Measurements from ENCODE around the gene DNASE1L2. TPM values are rescaled to one million over a fixed set of nuclear protein-coding genes. Genes with fewer than 3 reads are reported as not detected.

Gene DNASE1L2
- polyA plus RNA-seq, 3 donors: 1.1 TPM; not detected in 2

- Histone ChIP-seq H3K36me3 (replicated peaks in 1 of 2; ENCODE audit: control insufficient read depth in 1 of 2, insufficient read depth in 2 of 2, low read length in 2 of 2) (no peaks in the 10 kb centered on the region), H3K4me2 (replicated peaks; ENCODE audit: extremely low read depth, low read length, poor library complexity, severe bottlenecking) (no peak overlapping the region), H4K20me1 (ENCODE audit: insufficient read depth, low read length) (no peaks in the 10 kb centered on the region), H3K9ac (ENCODE audit: insufficient read depth, low read length, poor library complexity, severe bottlenecking) (no peak overlapping the region), H3K27ac (ENCODE audit: low read depth in 1 of 2, low read length in 2 of 2) (no peak overlapping the region), H3K4me3 (replicated peaks in 1 of 3; ENCODE audit: low read depth in 2 of 3, low read length in 3 of 3) (no peak overlapping the region), H3K4me1 (ENCODE audit: control insufficient read depth in 1 of 2, insufficient read depth in 2 of 2, low read length in 2 of 2) (peaks cover 1 to 6% of the 10 kb centered on the region in 2 donors), H3K79me2 (ENCODE audit: insufficient read depth, low read length) (no peaks in the 10 kb centered on the region), H3K9me3 (replicated peaks in 1 of 2; ENCODE audit: control insufficient read depth in 1 of 2, insufficient read depth in 1 of 2, low read length in 2 of 2) (no peaks in the 10 kb centered on the region), H3K27me3 (ENCODE audit: control insufficient read depth in 2 of 2, insufficient read depth in 2 of 2, low read length in 2 of 2) (no peaks in the 10 kb centered on the region), H2AFZ (ENCODE audit: insufficient read depth, low read depth, low read length, poor library complexity, severe bottlenecking) (no peak overlapping the region)
- H3K9me3 Mint-ChIP-seq: no peaks in the 10 kb centered on the region
- TF ChIP-seq CTCF (IDR thresholded peaks at IDR 0.05): no peak
- peaks cover 3 to 6% (median 3%) of the 10 kb centered on the region in 3 donors for H3K27me3 Mint-ChIP-seq (ENCODE audit: low read depth in 3 of 3)
- intact Hi-C loops (cut with micrococcal nuclease): loop anchor here in 1 of 2 donors (10.0 kb wide), 1 partner anchor 227 kb away; no protein-coding TSS in a partner anchor
- no peak overlapping the region for H3K27ac Mint-ChIP-seq
- H3K4me1 Mint-ChIP-seq: peaks cover 4% of the 10 kb centered on the region
- WGBS (ENCODE audit: insufficient coverage): 97% methylated on average over 23 of the region's 25 CpGs
- no peak for DNase-seq
- H3K4me3 Mint-ChIP-seq: no peak overlapping the region
- peaks cover 0 to 5% of the 10 kb centered on the region in 2 donors for H3K36me3 Mint-ChIP-seq
Measured at GRCh38 chr16:2277466-2278271, 41.4 kb downstream of the DNASE1L2 start.

- 100% methylated on average over 2 of the region's 14 CpGs for WGBS (ENCODE audit: insufficient coverage)
- Mint-ChIP-seq H3K36me3 (peaks cover 0 to 5% of the 10 kb centered on the region in 2 donors), H3K4me1 (no peaks in the 10 kb centered on the region), H3K4me3 (no peak overlapping the region), H3K27ac (no peak overlapping the region), H3K27me3 (ENCODE audit: low read depth in 3 of 3) (peaks cover 2 to 3% (median 3%) of the 10 kb centered on the region in 3 donors), H3K9me3 (no peaks in the 10 kb centered on the region)
- Histone ChIP-seq H2AFZ (ENCODE audit: insufficient read depth, low read depth, low read length, poor library complexity, severe bottlenecking) (no peak overlapping the region), H3K36me3 (replicated peaks in 1 of 2; ENCODE audit: control insufficient read depth in 1 of 2, insufficient read depth in 2 of 2, low read length in 2 of 2) (no peaks in the 10 kb centered on the region), H3K27me3 (ENCODE audit: control insufficient read depth in 2 of 2, insufficient read depth in 2 of 2, low read length in 2 of 2) (no peaks in the 10 kb centered on the region), H3K27ac (ENCODE audit: low read depth in 1 of 2, low read length in 2 of 2) (no peak overlapping the region), H3K9ac (ENCODE audit: insufficient read depth, low read length, poor library complexity, severe bottlenecking) (no peak overlapping the region), H4K20me1 (ENCODE audit: insufficient read depth, low read length) (no peaks in the 10 kb centered on the region), H3K4me3 (replicated peaks in 1 of 3; ENCODE audit: low read depth in 2 of 3, low read length in 3 of 3) (no peak overlapping the region), H3K9me3 (replicated peaks in 1 of 2; ENCODE audit: control insufficient read depth in 1 of 2, insufficient read depth in 1 of 2, low read length in 2 of 2) (no peaks in the 10 kb centered on the region), H3K4me1 (ENCODE audit: control insufficient read depth in 1 of 2, insufficient read depth in 2 of 2, low read length in 2 of 2) (peaks cover 0 to under 1% of the 10 kb centered on the region in 2 donors), H3K79me2 (ENCODE audit: insufficient read depth, low read length) (no peaks in the 10 kb centered on the region), H3K4me2 (replicated peaks; ENCODE audit: extremely low read depth, low read length, poor library complexity, severe bottlenecking) (no peak overlapping the region)
- no peak for TF ChIP-seq CTCF (IDR thresholded peaks at IDR 0.05)
- no peak for DNase-seq
- intact Hi-C loops (cut with micrococcal nuclease): loop anchor here in 1 of 2 donors (10.0 kb wide), 1 partner anchor 227 kb away; no protein-coding TSS in a partner anchor
Measured at GRCh38 chr16:2278272-2278608, 42.0 kb downstream of the DNASE1L2 start.
